HepG2 (cell line): ENCODE data around the gene CDH8. TPM values are rescaled to one million over a fixed set of nuclear protein-coding genes. Genes with fewer than 3 reads are reported as not detected.

Source experiments
- ATAC-seq: fragments of 200-7000 bp; cut with Tn5 transposase; 3 replicates; pipeline ENCODE4 v1.9.1; 2020; ENCODE audit warnings: mild to moderate bottlenecking, moderate library complexity
- BruUV-seq: library from RNA; stranded (reverse); fragments of 400-500 nt; replicated peaks from 2 replicates; lab custom pipeline; 2021; lab: Mats Ljungman, UMichigan
- CTCF ChIA-PET: fragments of 300-600 bp; formaldehyde crosslinking; extraction: SDS; loops from one replicate; lab custom pipeline; 2021; ENCODE audit warnings: low total read pairs, inconsistent platforms, low intra/inter-chr PET ratio; lab: Yijun Ruan, JAX
- POLR2A ChIA-PET: fragments of 350-600 bp; sonication (Branson Sonifier 250); formaldehyde crosslinking; loops from one replicate; lab custom pipeline; 2020; ENCODE audit warnings: antibody characterized with exemption, inconsistent platforms; lab: Yijun Ruan, JAX
- DNase-seq: peaks from one replicate; pipeline ENCODE4 v3.0.0-alpha.2; 2015; ENCODE audit warnings: low spot score
- FAIRE-seq: peaks from 3 replicates; lab custom pipeline; 2011; peaks lifted over from hg19 to GRCh38; lab: Jason Lieb, UNC
- H2AFZ ChIP-seq: one replicate; pipeline ENCODE4 v1.6.1; 2011; ENCODE audit warnings: low read length, inconsistent platforms
- H3K27ac ChIP-seq: fragments of 300-600 bp; 3 replicates; pipeline ENCODE4 v1.8.0; 2011; ENCODE audit warnings: mixed run types, mild to moderate bottlenecking, mixed read lengths, low read length, inconsistent platforms; ENCODE audit not compliant: insufficient read depth; ENCODE audit errors: extremely low read length
- H3K27me3 ChIP-seq, 2 experiments: fragments of 200-600 bp in 1 of 2; 2 replicates in 1 of 2; 3 replicates in 1 of 2; pipeline versions ENCODE4 v1.6.0 to v1.8.0; 2011; ENCODE audit warnings: low read length in 2 of 2, mild to moderate bottlenecking in 2 of 2, moderate library complexity in 2 of 2, inconsistent platforms in 1 of 2; ENCODE audit not compliant: insufficient read depth in 2 of 2, control insufficient read depth in 1 of 2
- H3K36me3 ChIP-seq, 2 experiments: fragments of 200-600 bp in 1 of 2; replicated peaks in 1 of 2; 2 replicates in 1 of 2; 3 replicates in 1 of 2; pipeline versions ENCODE4 v1.5.1 to v1.8.0; 2011; ENCODE audit warnings: low read length in 2 of 2, inconsistent platforms in 1 of 2; ENCODE audit not compliant: insufficient read depth in 2 of 2, control insufficient read depth in 1 of 2
- H3K4me1 ChIP-seq: 2 replicates; pipeline ENCODE4 v1.5.1; 2012; ENCODE audit warnings: low read length, inconsistent platforms; ENCODE audit not compliant: insufficient read depth
- H3K4me2 ChIP-seq: 2 replicates; pipeline ENCODE4 v1.6.0; 2011; ENCODE audit warnings: low read depth, low read length, inconsistent platforms
- H3K4me3 ChIP-seq, 3 experiments: fragments of 200-600 bp in 1 of 3; sonication (generic), shearing (Covaris generic) in 1 of 3; replicated peaks in 1 of 3; 2 replicates each; pipeline ENCODE4 v1.5.1; 2011 to 2016; ENCODE audit warnings: low read length in 3 of 3, inconsistent platforms in 2 of 3, low read depth in 2 of 3, mild to moderate bottlenecking in 2 of 3, control low read depth in 1 of 3, mixed read lengths in 1 of 3; ENCODE audit not compliant: insufficient read depth in 1 of 3
- H3K79me2 ChIP-seq: one replicate; pipeline ENCODE4 v1.6.1; 2011; ENCODE audit warnings: low read length, inconsistent platforms; ENCODE audit not compliant: insufficient read depth
- H3K9ac ChIP-seq: 2 replicates; pipeline ENCODE4 v1.6.0; 2011; ENCODE audit warnings: mild to moderate bottlenecking, low read depth, low read length, inconsistent platforms; ENCODE audit not compliant: insufficient read depth
- H3K9me3 ChIP-seq: 2 replicates; pipeline ENCODE4 v1.5.1; 2012; ENCODE audit warnings: mild to moderate bottlenecking, low read length
- H4K20me1 ChIP-seq: 2 replicates; pipeline ENCODE4 v1.6.0; 2011; ENCODE audit warnings: inconsistent platforms, mild to moderate bottlenecking, low read length, moderate library complexity; ENCODE audit not compliant: insufficient read depth
- AGO1 ChIP-seq: fragments of 200-400 bp; formaldehyde crosslinking; IDR thresholded peaks from 2 replicates; pipeline ENCODE4 v1.6.1; 2017; ENCODE audit warnings: mild to moderate bottlenecking, low read depth, low read length, moderate library complexity; ENCODE audit not compliant: poor library complexity, severe bottlenecking
- ARNT2 ChIP-seq: sonication (generic); formaldehyde crosslinking; IDR thresholded peaks from 2 replicates; pipeline ENCODE4 v1.8.0; 2022; ENCODE audit warnings: mild to moderate bottlenecking, low read depth, missing genetic modification reagents, moderate library complexity
- ATRX ChIP-seq: sonication (generic); formaldehyde crosslinking; IDR thresholded peaks from 2 replicates; pipeline ENCODE4 v1.4.0; 2020; ENCODE audit warnings: missing genetic modification reagents, borderline replicate concordance
- EZH2 ChIP-seq: conservative IDR thresholded peaks from 2 replicates; pipeline ENCODE4 v1.6.1; 2012; ENCODE audit warnings: mild to moderate bottlenecking, low read depth, low read length, moderate library complexity
- IKZF1 ChIP-seq: fragments of 450-650 bp; IDR thresholded peaks from 2 replicates; pipeline ENCODE4 v1.7.1; 2016
- MXD3 ChIP-seq: IDR thresholded peaks from 2 replicates; pipeline ENCODE4 v1.6.1; 2016; ENCODE audit warnings: mild to moderate bottlenecking, missing biosample characterization, missing genetic modification reagents
- PHF20 ChIP-seq: sonication (generic); formaldehyde crosslinking; IDR thresholded peaks from 2 replicates; pipeline ENCODE4 v1.5.0; 2020; ENCODE audit warnings: mild to moderate bottlenecking, missing genetic modification reagents
- PRDM15 ChIP-seq: sonication (generic); formaldehyde crosslinking; IDR thresholded peaks from 2 replicates; pipeline ENCODE4 v1.4.0; 2020; ENCODE audit warnings: missing genetic modification reagents
- RERE ChIP-seq: IDR thresholded peaks from 2 replicates; pipeline ENCODE4 v1.6.1; 2016; ENCODE audit warnings: low read depth, missing genetic modification reagents, missing compliant biosample characterization
- YEATS4 ChIP-seq: sonication (generic); formaldehyde crosslinking; IDR thresholded peaks from 2 replicates; pipeline ENCODE4 v1.4.0; 2020; ENCODE audit warnings: missing genetic modification reagents, borderline replicate concordance
- ZBTB21 ChIP-seq: sonication (generic); formaldehyde crosslinking; IDR thresholded peaks from 2 replicates; pipeline ENCODE4 v1.4.0; 2020; ENCODE audit warnings: missing genetic modification reagents
- ZNF740 ChIP-seq: sonication (generic); formaldehyde crosslinking; IDR thresholded peaks from 2 replicates; pipeline ENCODE4 v1.4.0; 2020; ENCODE audit warnings: missing genetic modification reagents
- ZNF878 ChIP-seq: sonication (generic); formaldehyde crosslinking; IDR thresholded peaks from 2 replicates; pipeline ENCODE4 v1.8.1; 2023; ENCODE audit warnings: mild to moderate bottlenecking, missing genetic modification reagents, moderate library complexity
- WGBS: methylation state at CpG from one replicate; pipeline ENCODE4 v1.1.6; 2017; ENCODE audit warnings: low lambda C conversion rate; 5-methylcytosine and 5-hydroxymethylcytosine counted together
- in situ Hi-C: cut with HindIII; loops from 2 replicates; pipeline ENCODE4 v1.10.0; 2017; ENCODE audit warnings: low pct_unique_long_range_greater_than_20kb; ENCODE audit not compliant: extremely low pct_ligation_motif_present
- intact Hi-C: fragments of 100-400 bp; cut with micrococcal nuclease; formaldehyde crosslinking; loops from one replicate; pipeline ENCODE4 v1.10.0; 2022; ENCODE audit not compliant: unreplicated experiment
- polyA plus RNA-seq, 8 experiments: library from polyadenylated mRNA; depleted of rRNA in 3 of 8; stranded (reverse) in 7 of 8; unstranded in 1 of 8; fragments of >200 nt; fragmentation: Illumina TruSeq in 4 of 8; extraction: Trizol in 4 of 8; gene quantifications; 2 replicates each; pipeline versions ENCODE4 v1.2.1 to v1.2.3, GENCODE V29; 2011 to 2016; ENCODE audit warnings: low read depth in 4 of 8, missing spikeins in 1 of 8, mixed read lengths in 1 of 8; ENCODE audit not compliant: insufficient read depth in 1 of 8
- total RNA-seq, 5 experiments: library from RNA; depleted of rRNA; stranded (reverse); fragments of >200 nt; fragmentation: Illumina TruSeq; extraction: Trizol; gene quantifications; 2 replicates each; pipeline ENCODE4 v1.2.3, GENCODE V29; 2016; ENCODE audit warnings: low read depth in 1 of 5

Gene CDH8
- total and polyA plus RNA-seq, 2 of the 13 experiments (the other 11 are each of a cell fraction or from before 2014, with no cell fraction given), result not detected

- TF ChIP-seq RERE (CRISPR knock-in tag) (no peak), AGO1 (no peak), ZNF878 (CRISPR knock-in tag) (no peak), ZBTB21 (CRISPR knock-in tag) (no peak), MXD3 (no peak), IKZF1 (no peak)
Observed at GRCh38 chr16:61834082-61834481, 202.2 kb downstream of the CDH8 start (continued).

- Histone ChIP-seq H3K27ac (no peak overlapping the region), H3K4me3 (no peak overlapping the region), H4K20me1 (no peaks in the 10 kb centered on the region), H3K4me1 (no peaks in the 10 kb centered on the region), H3K9me3 (0 out of 2 replicates have a peak, but pooled peaks cover 15% of the 10 kb centered on the region), H3K36me3 (no peaks in the 10 kb centered on the region), H3K27me3 (no peaks in the 10 kb centered on the region), H3K9ac (no peak overlapping the region), H2AFZ (no peak overlapping the region), H3K4me2 (no peak overlapping the region), H3K79me2 (no peaks in the 10 kb centered on the region)
- in situ Hi-C loops, result no loop called here
- ChIA-PET CTCF (no interaction called here), POLR2A (no interaction called here)
- no TSS peak for BruUV-seq
- FAIRE-seq (no peak), ATAC-seq (no peak), DNase-seq (no peak)
- 1% methylated on average over 5 of the region's 5 CpGs for WGBS
- intact Hi-C loops, result no loop called here
- no peak for TF ChIP-seq ZNF740 (CRISPR knock-in tag)
- no peak for TF ChIP-seq PRDM15 (CRISPR knock-in tag)
- TF ChIP-seq YEATS4 (CRISPR knock-in tag), result no peak
- no peak for TF ChIP-seq EZH2
- TF ChIP-seq PHF20 (CRISPR knock-in tag), result no peak
- no peak for TF ChIP-seq ATRX (CRISPR knock-in tag)
- TF ChIP-seq ARNT2 (CRISPR knock-in tag), result no peak
Observed at GRCh38 chr16:61831351-61831917, 204.8 kb downstream of the CDH8 start.
